ENCODE measurements around the gene GMEB2.
"Not testable (repeated sequence)": the region's sequence is repeated elsewhere in the genome, so short reads cannot be mapped to it uniquely, and the experiment has no call there.

Gene GMEB2

GRCh38 chr20:63561624-63562396, 65.1 kb downstream of the GMEB2 start:
- DNase-seq: no peak

- DNase-seq: no peak
Measured at GRCh38 chr20:63560856-63561609, 65.9 kb downstream of the GMEB2 start.

GRCh38 chr20:63560333-63560805, 66.5 kb downstream of the GMEB2 start:
- no peak for DNase-seq

GRCh38 chr20:63559485-63560332, 67.2 kb downstream of the GMEB2 start:
- not testable (repeated sequence) for DNase-seq

GRCh38 chr20:63558804-63559484, 68.0 kb downstream of the GMEB2 start:
- no peak for DNase-seq

- no peak for DNase-seq
Measured at GRCh38 chr20:63557481-63557891, 69.4 kb downstream of the GMEB2 start.

GRCh38 chr20:63556873-63557478, 69.9 kb downstream of the GMEB2 start:
- no peak for DNase-seq

GRCh38 chr20:63555661-63556381, 71.1 kb downstream of the GMEB2 start:
- no peak for DNase-seq

- DNase-seq: no peak
Measured at GRCh38 chr20:63554361-63555278, 72.3 kb downstream of the GMEB2 start.

- DNase-seq: peak in 1 of 56 donors; percentile 23
Measured at GRCh38 chr20:63553933-63554290, 73.0 kb downstream of the GMEB2 start, which contains the start of gene FNDC11. Gene FNDC11 (plus strand): TSS chr20:63554159. CDS start chr20:63555664, 1,505 bp downstream.

GRCh38 chr20:63553251-63553932, 73.5 kb downstream of the GMEB2 start:
- DNase-seq: peak in 11 of 56 donors; percentile 6 to 80 (median 29)

- DNase-seq: no peak
Measured at GRCh38 chr20:63552481-63553249, 74.2 kb downstream of the GMEB2 start.

- DNase-seq: no peak
Measured at GRCh38 chr20:63551068-63551467, 75.8 kb downstream of the GMEB2 start.

- no peak for DNase-seq
Measured at GRCh38 chr20:63549679-63550282, 77.1 kb downstream of the GMEB2 start.

- no peak for DNase-seq
Measured at GRCh38 chr20:63549019-63549418, 77.9 kb downstream of the GMEB2 start.

GRCh38 chr20:63548542-63548941, 78.4 kb downstream of the GMEB2 start:
- no peak for DNase-seq

All from nucleus accumbens (tissue), 56 donors.